OCI-LY7 (cell line): ENCODE measurements around the gene TBC1D21. TPM values are rescaled to one million over a fixed set of nuclear protein-coding genes. Genes with fewer than 3 reads are reported as not detected.

Experiments
- BruUV-seq: library from RNA; stranded (reverse); fragments of 400-500 nt; replicated peaks from 2 replicates; lab custom pipeline; 2021; lab: Mats Ljungman, UMichigan
- CTCF ChIA-PET: fragments of 300-600 bp; sonication (Branson Sonifier 250); formaldehyde crosslinking; loops from one replicate; lab custom pipeline; 2022; ENCODE audit warnings: antibody characterized with exemption; ENCODE audit not compliant: unreplicated experiment; lab: Charles Lee
- POLR2A ChIA-PET: fragments of 300-600 bp; sonication (Branson Sonifier 250); formaldehyde crosslinking; loops from one replicate; lab custom pipeline; 2022; ENCODE audit warnings: antibody characterized with exemption; lab: Charles Lee
- DNase-seq: peaks from one replicate; pipeline ENCODE4 v3.0.0-alpha.2; 2015; ENCODE audit warnings: low spot score
- H2AFZ ChIP-seq: fragments of 200-600 bp; sonication (generic), shearing (Covaris generic); 2 replicates; pipeline ENCODE4 v1.6.1; 2014; ENCODE audit warnings: mild to moderate bottlenecking, antibody characterized with exemption, low read length, moderate library complexity
- H3K27ac ChIP-seq: fragments of 200-600 bp; sonication (generic); 2 replicates; pipeline ENCODE4 v1.5.1; 2014; ENCODE audit warnings: mixed run types, low read depth, mild to moderate bottlenecking, moderate library complexity, low read length, inconsistent platforms; ENCODE audit not compliant: poor library complexity, severe bottlenecking
- H3K36me3 ChIP-seq: fragments of 200-600 bp; sonication (generic); 2 replicates; pipeline ENCODE4 v1.6.1; 2014; ENCODE audit warnings: mild to moderate bottlenecking, antibody characterized with exemption, low read length, moderate library complexity, mixed read lengths; ENCODE audit not compliant: insufficient read depth
- H3K4me1 ChIP-seq: fragments of 200-600 bp; sonication (generic); 2 replicates; pipeline ENCODE4 v1.5.1; 2014; ENCODE audit warnings: mild to moderate bottlenecking, low read length; ENCODE audit not compliant: insufficient read depth, poor library complexity, severe bottlenecking
- H3K4me2 ChIP-seq: fragments of 200-600 bp; sonication (generic); 2 replicates; pipeline ENCODE4 v1.6.1; 2014; ENCODE audit warnings: mild to moderate bottlenecking, low read length
- H3K4me3 ChIP-seq: fragments of 200-600 bp; sonication (generic); 2 replicates; pipeline ENCODE4 v1.5.1; 2014; ENCODE audit warnings: mild to moderate bottlenecking, low read depth, low read length; ENCODE audit not compliant: poor library complexity, severe bottlenecking
- H3K79me2 ChIP-seq: fragments of 200-600 bp; sonication (generic); 2 replicates; pipeline ENCODE4 v1.6.1; 2016; ENCODE audit warnings: low read depth, mild to moderate bottlenecking, low read length, moderate library complexity, mixed read lengths; ENCODE audit not compliant: insufficient read depth
- H3K9me2 ChIP-seq: fragments of 200-600 bp; sonication (generic); 2 replicates; pipeline ENCODE4 v1.6.1; 2016; ENCODE audit warnings: mild to moderate bottlenecking, low read length, mixed read lengths; ENCODE audit not compliant: insufficient read depth
- H3K9me3 ChIP-seq: fragments of 200-600 bp; sonication (generic); 2 replicates; pipeline ENCODE4 v1.6.1; 2014; ENCODE audit warnings: mild to moderate bottlenecking, mixed run types, low read length, mixed read lengths
- H4K20me1 ChIP-seq: fragments of 200-600 bp; sonication (generic); 2 replicates; pipeline ENCODE4 v1.6.1; 2014; ENCODE audit warnings: mild to moderate bottlenecking, antibody characterized with exemption, low read length, moderate library complexity, mixed read lengths; ENCODE audit not compliant: insufficient read depth
- EZH2phosphoT487 ChIP-seq: fragments of 200-600 bp; sonication (generic); IDR thresholded peaks from 2 replicates; pipeline ENCODE4 v1.6.1; 2018; ENCODE audit warnings: low read depth, borderline replicate concordance, mild to moderate bottlenecking, mixed run types, antibody characterized with exemption, low read length, moderate library complexity, mixed read lengths
- intact Hi-C: fragments of 100-400 bp; cut with micrococcal nuclease; formaldehyde crosslinking; loops from one replicate; pipeline ENCODE4 v1.10.0; 2022; ENCODE audit not compliant: unreplicated experiment
- total RNA-seq, 2 experiments: library from RNA; depleted of rRNA in 1 of 2; stranded (reverse); fragments of >200 nt in 1 of 2; shearing (Covaris generic) in 1 of 2; gene quantifications; 2 replicates each; pipeline ENCODE4 v1.2.3, GENCODE V29; 2014 to 2022
- TF ChIP-seq, protein P1 (sequence below): fragments of 200-600 bp; sonication (generic); conservative IDR thresholded peaks from 2 replicates; pipeline ENCODE4 v1.5.1; 2014; ENCODE audit warnings: mild to moderate bottlenecking, antibody characterized with exemption, low read length, moderate library complexity, mixed read lengths

The TBC1D21 gene
- total RNA-seq, 2 experiments from 2014 or later: not detected

- H3K27ac ChIP-seq: no peak overlapping the region
- intact Hi-C loops: no loop called here
- ChIA-PET POLR2A (no interaction called here), CTCF (no interaction called here)
- H3K4me1 ChIP-seq: no peaks in the 10 kb centered on the region
- BruUV-seq: no TSS peak
- H3K9me2 ChIP-seq: no peaks in the 10 kb centered on the region
- no peaks in the 10 kb centered on the region for H3K79me2 ChIP-seq
- no peak overlapping the region for H3K4me2 ChIP-seq
- H3K36me3 ChIP-seq: no peaks in the 10 kb centered on the region
- TF ChIP-seq, protein P1, sequence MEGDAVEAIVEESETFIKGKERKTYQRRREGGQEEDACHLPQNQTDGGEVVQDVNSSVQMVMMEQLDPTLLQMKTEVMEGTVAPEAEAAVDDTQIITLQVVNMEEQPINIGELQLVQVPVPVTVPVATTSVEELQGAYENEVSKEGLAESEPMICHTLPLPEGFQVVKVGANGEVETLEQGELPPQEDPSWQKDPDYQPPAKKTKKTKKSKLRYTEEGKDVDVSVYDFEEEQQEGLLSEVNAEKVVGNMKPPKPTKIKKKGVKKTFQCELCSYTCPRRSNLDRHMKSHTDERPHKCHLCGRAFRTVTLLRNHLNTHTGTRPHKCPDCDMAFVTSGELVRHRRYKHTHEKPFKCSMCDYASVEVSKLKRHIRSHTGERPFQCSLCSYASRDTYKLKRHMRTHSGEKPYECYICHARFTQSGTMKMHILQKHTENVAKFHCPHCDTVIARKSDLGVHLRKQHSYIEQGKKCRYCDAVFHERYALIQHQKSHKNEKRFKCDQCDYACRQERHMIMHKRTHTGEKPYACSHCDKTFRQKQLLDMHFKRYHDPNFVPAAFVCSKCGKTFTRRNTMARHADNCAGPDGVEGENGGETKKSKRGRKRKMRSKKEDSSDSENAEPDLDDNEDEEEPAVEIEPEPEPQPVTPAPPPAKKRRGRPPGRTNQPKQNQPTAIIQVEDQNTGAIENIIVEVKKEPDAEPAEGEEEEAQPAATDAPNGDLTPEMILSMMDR: no peak
- TF ChIP-seq EZH2phosphoT487: no peak
- no peaks in the 10 kb centered on the region for H4K20me1 ChIP-seq
- H3K9me3 ChIP-seq: no peaks in the 10 kb centered on the region
- no peak overlapping the region for H2AFZ ChIP-seq
- no peak overlapping the region for H3K4me3 ChIP-seq
- DNase-seq: no peak
These were observed 5.9 kb upstream of the TBC1D21 start for GRCh38 chr15:73867426-73867825.

- DNase-seq: no peak
- no peaks in the 10 kb centered on the region for H3K4me1 ChIP-seq
- H3K9me3 ChIP-seq: no peaks in the 10 kb centered on the region
- no peak overlapping the region for H3K4me3 ChIP-seq
- no peak overlapping the region for H2AFZ ChIP-seq
- no peaks in the 10 kb centered on the region for H3K9me2 ChIP-seq
- TF ChIP-seq, protein P1: no peak
- no peak for TF ChIP-seq EZH2phosphoT487
- no TSS peak for BruUV-seq
- intact Hi-C loops: no loop called here
- H3K4me2 ChIP-seq: no peak overlapping the region
- ChIA-PET POLR2A (no interaction called here), CTCF (no interaction called here)
- H3K27ac ChIP-seq: no peak overlapping the region
- no peaks in the 10 kb centered on the region for H3K36me3 ChIP-seq
- H3K79me2 ChIP-seq: no peaks in the 10 kb centered on the region
- no peaks in the 10 kb centered on the region for H4K20me1 ChIP-seq
These were observed 5.4 kb upstream of the TBC1D21 start for GRCh38 chr15:73867956-73868355.

DNA sequence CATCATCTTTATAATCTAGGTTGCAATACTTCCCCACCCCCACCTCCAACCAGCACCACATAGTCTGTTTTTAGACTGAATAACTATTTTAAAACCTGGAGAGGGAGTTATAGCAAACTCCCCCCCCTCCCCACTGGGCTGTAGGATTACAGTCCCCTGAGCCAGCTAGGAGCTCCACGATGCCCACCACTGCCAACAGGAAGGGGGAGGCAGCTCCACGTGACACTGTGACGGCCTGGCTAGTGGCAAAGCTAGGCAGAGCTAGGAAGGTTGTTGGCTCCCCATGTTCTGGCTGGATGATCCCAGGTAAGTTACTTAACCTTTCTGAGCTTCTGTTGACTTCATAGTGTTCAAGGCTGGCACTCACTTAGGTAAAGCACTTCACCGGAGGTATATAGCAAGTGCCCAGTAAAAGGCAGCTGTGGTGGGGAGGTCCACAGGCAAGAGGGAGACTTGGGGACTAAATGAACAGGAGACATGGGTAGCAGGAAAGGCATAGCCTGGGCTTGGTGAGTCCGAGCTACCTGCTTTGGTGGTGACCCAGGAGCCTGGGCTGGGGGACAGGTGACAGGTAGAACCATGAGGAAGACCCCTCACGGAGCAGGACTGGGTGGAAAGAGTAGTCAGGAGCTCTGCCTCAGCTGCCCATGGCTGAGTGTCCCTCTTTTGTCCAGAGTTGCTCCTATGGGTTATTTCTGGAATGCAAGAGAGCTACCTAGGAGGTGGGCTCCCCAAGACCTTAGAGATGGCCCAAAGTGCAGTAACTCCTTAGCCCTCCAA, 4.0 kb upstream of the TBC1D21 start:
- no peak overlapping the region for H3K4me2 ChIP-seq
- no peak overlapping the region for H2AFZ ChIP-seq
- H3K9me2 ChIP-seq: no peaks in the 10 kb centered on the region
- no peaks in the 10 kb centered on the region for H4K20me1 ChIP-seq
- ChIA-PET CTCF (no interaction called here), POLR2A (no interaction called here)
- H3K4me3 ChIP-seq: no peak overlapping the region
- intact Hi-C loops: no loop called here
- H3K36me3 ChIP-seq: no peaks in the 10 kb centered on the region
- H3K79me2 ChIP-seq: no peaks in the 10 kb centered on the region
- H3K9me3 ChIP-seq: no peaks in the 10 kb centered on the region
- no peak overlapping the region for H3K27ac ChIP-seq
- DNase-seq: no peak
- TF ChIP-seq, protein P1: no peak
- TF ChIP-seq EZH2phosphoT487: no peak
- BruUV-seq: no TSS peak
- H3K4me1 ChIP-seq: no peaks in the 10 kb centered on the region
